ENCODE results near the gene ZNF618. TPM values are rescaled to one million over a fixed set of nuclear protein-coding genes. Genes with fewer than 3 reads are reported as not detected.

Gene ZNF618
- total RNA-seq, 1 experiment from 2014 or later, result 22.0 TPM

GRCh38 chr9:113979343-113980127 is 103.4 kb downstream of the ZNF618 start:
- H3K4me1 Mint-ChIP-seq, result no peaks in the 10 kb centered on the region
- ChIA-PET CTCF (interaction anchor here (0.8 kb wide), 1 partner anchor 13 kb away, joined by 3 read pairs; no protein-coding TSS in a partner anchor), POLR2A (no interaction called here)
- no peak overlapping the region for H3K27ac Mint-ChIP-seq
- H3K36me3 Mint-ChIP-seq, result no peaks in the 10 kb centered on the region
- DNase-seq (ENCODE audit: low spot score), result no peak
- no peaks in the 10 kb centered on the region for H3K9me3 Mint-ChIP-seq
- H3K4me3 Mint-ChIP-seq, result no peak overlapping the region
- TF ChIP-seq EMX1 (CRISPR knock-in tag; IDR thresholded peaks at IDR 0.05) (no peak), ATF1 (CRISPR knock-in tag; IDR thresholded peaks at IDR 0.05) (no peak), TEAD1 (CRISPR knock-in tag; IDR thresholded peaks at IDR 0.05) (no peak), MXD4 (CRISPR knock-in tag; IDR thresholded peaks at IDR 0.05; ENCODE audit: borderline replicate concordance) (no peak), ATF2 (CRISPR knock-in tag; IDR thresholded peaks at IDR 0.05; ENCODE audit: borderline replicate concordance, low read depth) (no peak), ZNF423 (CRISPR knock-in tag; IDR thresholded peaks at IDR 0.05) (no peak), ZNF232 (CRISPR knock-in tag; IDR thresholded peaks at IDR 0.05) (no peak), NFYB (CRISPR knock-in tag; conservative IDR thresholded peaks at IDR 0.05; ENCODE audit: low read depth) (no peak), ATF6 (CRISPR knock-in tag; IDR thresholded peaks at IDR 0.05) (no peak), ZNF281 (CRISPR knock-in tag; IDR thresholded peaks at IDR 0.05) (no peak), IRF2 (CRISPR knock-in tag; IDR thresholded peaks at IDR 0.05; ENCODE audit: borderline replicate concordance, low read depth) (no peak), GABPB1 (CRISPR knock-in tag; IDR thresholded peaks at IDR 0.05) (no peak), HMGXB4 (CRISPR knock-in tag; IDR thresholded peaks at IDR 0.05) (no peak), AFF4 (CRISPR knock-in tag; IDR thresholded peaks at IDR 0.05; ENCODE audit: borderline replicate concordance) (no peak)
- no peak for ATAC-seq
- no peaks in the 10 kb centered on the region for H3K27me3 Mint-ChIP-seq (ENCODE audit: low read depth)
